T follicular helper cell (primary cell): Measurements from ENCODE around the gene BOD1.
A peak's percentile ranks its signal among the peaks of the same experiment; 100 is the strongest.

Source experiments
- DNase-seq: peaks from one replicate; pipeline ENCODE4 v3.0.0-alpha.2; 2020; ENCODE audit warnings: low read depth

Gene BOD1

GRCh38 chr5:173640156-173640804 lies 23.8 kb upstream of the BOD1 start:
- DNase-seq = no peak

- DNase-seq = no peak
Observed at GRCh38 chr5:173638126-173639040, 21.9 kb upstream of the BOD1 start.

DNA sequence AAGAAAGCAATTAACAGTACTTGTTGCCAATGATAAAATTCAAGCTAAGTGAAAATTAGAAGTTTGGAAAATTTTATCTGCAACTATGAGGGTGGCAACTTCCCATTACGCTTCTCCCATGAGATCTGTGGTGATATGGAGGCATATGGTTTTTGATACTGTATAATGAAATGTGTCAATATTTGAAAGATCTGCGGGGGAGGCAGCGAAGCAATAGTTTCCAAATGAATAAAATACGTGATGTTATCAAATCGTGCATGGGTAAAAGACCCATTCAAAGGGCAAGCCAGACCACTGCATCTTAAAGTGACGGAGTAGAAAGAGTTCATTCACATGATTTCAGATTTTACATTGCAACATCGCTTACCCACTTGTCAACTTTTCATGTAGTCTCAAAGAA lies 20.9 kb upstream of the BOD1 start:
- DNase-seq = no peak

GRCh38 chr5:173634465-173634983 lies 18.1 kb upstream of the BOD1 start:
- no peak for DNase-seq

GRCh38 chr5:173633304-173633703 lies 16.9 kb upstream of the BOD1 start:
- no peak for DNase-seq

DNA sequence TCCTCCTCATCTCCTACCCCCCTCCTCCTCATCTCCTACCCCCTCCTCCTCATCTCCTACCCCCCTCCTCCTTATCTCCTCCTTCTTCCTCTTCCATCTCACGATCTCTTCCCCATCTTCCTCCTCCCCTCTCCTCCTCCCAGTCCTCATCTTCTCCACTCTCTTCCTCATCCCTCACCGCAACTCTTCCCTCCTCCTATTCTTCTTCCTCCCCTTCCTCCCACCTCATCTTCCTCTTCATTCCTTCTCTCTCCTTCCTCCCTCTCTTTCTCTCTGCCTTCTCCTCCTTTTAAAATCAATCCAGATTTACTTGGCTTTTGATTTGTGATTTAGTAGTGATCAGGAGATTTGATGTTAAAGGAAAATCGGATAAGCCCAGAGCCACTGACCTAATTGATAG lies 15.0 kb upstream of the BOD1 start:
- DNase-seq = no peak

GRCh38 chr5:173630724-173631365 lies 14.4 kb upstream of the BOD1 start:
- no peak for DNase-seq

DNA sequence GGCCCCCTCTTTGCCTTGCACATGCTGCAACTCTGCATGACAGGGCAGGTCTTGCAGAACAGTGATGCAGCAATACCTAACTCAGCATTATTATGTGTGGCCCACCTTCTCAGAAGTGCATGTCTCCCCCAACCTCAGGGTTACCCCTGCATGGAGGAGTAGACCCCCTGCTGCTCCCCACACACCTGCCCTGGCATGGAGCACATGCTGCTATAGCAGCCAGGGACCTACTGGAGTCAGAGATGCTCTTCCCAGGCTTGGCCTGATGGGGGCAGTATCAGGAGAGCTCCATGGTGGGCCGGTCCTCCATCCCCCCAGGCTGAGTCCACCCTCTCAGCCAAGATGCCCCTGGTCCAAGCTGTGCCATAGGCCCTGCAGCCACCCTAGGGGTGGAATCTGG lies 13.2 kb upstream of the BOD1 start:
- no peak for DNase-seq

- no peak for DNase-seq
Observed at GRCh38 chr5:173628501-173628900, 12.1 kb upstream of the BOD1 start.

DNA sequence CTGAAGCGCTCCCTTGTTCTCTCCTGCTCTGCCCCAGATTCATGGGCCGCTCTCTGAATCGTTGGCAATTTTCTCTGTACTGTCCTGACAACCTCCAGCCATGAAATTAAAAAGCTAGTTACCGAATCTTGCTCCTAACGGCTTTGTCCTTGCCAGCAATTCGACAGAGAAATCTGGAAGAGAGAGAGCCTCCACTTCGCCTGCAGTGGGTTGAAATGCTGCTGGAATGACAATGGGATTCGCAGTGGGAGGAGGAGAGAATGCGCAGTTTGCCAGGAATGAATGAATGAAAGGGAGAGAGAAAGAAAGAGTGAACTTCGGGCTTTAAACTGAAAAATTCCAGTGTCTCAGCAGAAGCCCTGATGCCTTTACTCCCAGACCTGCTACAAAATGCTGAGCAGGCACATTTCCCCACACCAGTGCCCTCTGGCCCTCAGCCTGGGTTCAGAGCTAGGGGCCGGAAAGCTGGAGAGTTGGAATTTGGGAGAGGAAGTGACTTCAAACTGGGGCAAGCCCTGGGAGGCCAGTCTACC lies 11.5 kb upstream of the BOD1 start:
- no peak for DNase-seq

- DNase-seq = no peak
Observed at GRCh38 chr5:173627271-173627670, 10.8 kb upstream of the BOD1 start.

GRCh38 chr5:173626505-173626820 lies 10.0 kb upstream of the BOD1 start:
- DNase-seq = no peak

DNA sequence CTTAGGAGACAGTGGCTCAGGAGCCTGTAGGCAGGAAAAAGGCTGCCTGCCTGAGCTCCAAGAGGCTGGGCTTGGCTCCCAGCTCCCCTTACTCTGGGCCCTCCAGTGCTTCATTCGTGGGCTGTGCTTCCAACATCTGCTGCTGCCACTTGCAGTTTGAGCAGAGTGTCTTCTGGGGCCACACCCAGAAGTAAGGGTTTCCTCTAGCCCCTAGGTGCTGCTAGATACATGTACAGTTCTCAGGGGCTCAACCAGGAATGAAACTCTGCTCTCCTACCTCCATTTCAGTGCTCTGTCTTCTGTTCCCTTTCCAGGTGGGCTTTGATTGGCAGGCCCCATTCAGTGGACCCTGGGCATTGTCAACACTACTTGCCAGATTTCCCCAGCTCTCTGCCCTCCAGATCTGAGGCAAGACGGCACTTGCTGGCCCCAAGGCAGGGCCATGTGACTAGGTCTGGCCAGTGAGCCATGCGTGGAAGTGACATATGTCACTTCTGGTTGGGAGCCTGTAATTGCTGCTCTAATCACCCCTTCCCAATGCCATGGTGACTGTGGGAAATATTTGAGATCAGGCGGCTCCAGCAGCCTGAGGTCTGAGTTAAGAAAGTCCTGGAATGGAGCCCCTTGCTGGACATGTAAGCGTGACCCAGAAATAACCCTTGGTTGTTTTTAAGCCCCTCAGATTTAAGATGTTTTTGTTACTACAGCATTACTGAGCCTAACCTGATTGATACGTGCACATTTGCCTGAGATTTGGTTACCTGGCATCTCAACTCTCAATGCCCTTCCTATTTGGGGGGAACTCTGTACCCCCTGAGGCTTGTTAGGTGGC lies 9.4 kb upstream of the BOD1 start:
- no peak for DNase-seq

- DNase-seq = no peak
Observed at GRCh38 chr5:173625261-173625660, 8.8 kb upstream of the BOD1 start.

DNA sequence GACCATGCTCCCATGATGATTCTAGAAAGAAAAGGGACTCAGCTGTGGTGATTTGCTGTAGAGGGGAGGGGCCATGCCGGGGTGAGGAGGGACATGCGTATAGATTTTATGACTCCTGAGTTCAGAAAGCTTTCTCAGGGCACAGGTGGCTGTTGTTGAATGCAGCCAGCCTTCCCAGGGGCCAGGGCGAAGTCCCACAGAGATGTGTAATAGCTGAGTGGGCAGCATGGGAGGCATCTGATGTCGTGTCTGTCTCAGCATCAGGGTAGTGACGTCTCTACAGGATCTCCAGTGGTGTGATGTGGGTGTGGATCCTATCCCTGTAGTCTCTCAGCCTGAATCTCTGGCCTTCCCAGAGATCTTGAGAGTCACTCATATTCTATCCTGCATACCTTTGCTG lies 7.8 kb upstream of the BOD1 start:
- no peak for DNase-seq

DNA sequence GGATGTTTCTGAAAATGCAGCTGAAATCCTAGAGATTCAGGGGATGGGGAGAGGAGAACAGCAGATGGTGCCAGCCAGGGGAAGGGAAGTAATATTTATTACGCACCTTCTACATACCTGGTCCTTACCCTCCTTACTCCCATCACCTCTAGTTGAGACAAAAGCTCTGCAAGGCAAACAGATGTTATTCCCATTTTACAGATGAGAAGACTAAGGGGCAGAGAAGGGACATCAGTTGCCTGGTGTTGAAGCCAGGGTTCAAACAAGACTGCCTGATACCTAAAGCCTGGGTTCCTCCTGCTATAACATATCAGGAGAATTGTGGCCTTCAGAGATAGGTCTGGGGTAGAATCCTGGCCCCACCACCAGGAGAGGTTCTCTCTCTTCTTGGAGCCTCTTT lies 7.3 kb upstream of the BOD1 start:
- DNase-seq = no peak

DNA sequence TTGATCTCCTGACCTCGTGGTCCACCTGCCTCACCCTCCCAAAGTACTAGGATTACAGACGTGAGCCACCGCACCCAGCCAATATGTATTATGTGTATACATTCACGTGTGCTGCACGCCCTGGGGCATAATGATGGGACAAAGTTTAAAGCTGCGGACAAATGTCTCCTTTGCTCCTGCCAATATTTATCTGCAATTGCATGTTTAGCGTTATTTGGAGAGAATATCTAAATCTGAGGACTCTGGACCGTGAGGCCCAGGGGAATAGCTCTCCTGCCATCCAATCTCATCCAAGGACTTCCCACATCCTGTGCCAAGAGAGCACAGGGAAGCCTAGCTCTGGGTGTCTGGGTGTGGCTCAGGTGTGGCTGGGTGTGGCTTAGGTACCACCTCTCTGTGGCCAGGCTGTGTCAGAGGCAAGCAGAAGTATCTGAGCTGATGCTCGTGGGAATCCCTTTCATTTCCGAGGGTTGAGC lies 6.9 kb upstream of the BOD1 start:
- no peak for DNase-seq

DNA sequence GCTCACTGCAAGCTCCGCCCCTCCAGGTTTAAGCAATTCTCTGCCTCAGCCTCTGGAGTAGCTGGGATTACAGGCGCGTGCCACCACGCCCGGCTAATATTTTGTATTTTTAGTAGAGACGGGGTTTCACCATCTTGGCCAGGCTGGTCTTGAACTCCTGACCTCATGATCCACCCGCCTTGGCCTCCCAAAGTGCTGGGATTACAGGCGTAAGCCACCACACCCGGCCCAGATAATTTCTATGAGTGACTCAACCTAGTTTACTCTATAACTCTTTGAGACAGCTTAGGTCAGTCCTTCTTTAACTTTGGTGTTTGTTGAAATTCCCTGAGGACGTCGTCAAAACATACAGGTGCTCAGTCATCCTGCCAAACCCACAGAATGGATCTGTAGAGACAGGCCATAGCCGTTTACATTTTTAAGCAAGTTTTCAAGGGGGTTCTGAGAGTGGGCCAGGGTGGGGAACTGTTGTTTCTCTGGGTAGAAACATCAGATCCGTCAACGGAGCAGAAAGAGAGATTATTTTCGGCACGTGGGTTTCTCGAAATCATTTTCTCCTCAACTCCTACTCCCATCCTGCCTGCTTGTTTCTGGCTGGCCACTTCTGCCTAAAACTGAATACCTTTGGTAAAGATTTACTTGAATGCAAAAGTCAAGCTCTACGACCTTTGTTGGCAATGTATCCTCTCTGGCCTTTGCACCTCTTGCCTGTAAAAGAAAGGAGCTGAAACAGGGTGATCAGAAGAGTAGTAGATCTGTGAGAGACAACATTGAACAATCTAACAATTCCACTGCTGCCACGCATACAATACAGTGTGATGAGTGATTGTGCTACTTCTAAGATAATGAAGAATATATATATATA lies 6.0 kb upstream of the BOD1 start:
- no peak for DNase-seq

- DNase-seq = no peak
Observed at GRCh38 chr5:173620784-173621183, 4.3 kb upstream of the BOD1 start.

DNA sequence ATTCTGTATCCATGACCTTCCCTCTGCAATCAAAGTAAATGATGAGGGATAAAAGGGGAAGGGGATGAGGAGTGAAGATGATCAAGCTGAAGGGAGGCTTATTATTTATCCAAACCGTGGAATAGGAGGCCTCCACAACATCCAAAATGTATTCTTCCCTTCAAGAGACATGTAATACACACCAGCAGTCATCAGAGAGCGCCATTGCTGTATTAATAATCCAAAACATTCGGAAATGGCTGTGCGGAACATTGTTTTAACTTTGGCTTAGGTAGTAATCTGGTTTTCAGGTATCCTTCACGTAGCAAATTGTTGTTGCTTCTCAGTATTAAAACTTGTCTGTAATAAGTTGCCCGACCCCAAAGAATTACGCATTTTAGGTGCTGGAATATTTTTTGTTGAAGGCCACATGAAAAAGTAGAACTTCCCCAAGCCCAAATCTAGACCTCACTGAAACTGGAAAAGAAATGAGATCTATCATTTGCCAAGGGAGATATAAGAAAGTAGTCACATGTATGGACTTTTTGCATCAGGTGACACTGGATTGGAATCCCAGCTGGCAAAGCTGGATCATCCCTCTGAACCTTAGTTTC lies 2.6 kb upstream of the BOD1 start:
- peak; percentile 34 for DNase-seq
